Measurements from ENCODE around the gene NOS1AP. TPM values are rescaled to one million over a fixed set of nuclear protein-coding genes. Genes with fewer than 3 reads are reported as not detected.

NOS1AP gene
- polyA plus RNA-seq, 1 of the 3 experiments (the other 2 are of a cell fraction), result 0.03 TPM

- Histone ChIP-seq H3K4me1 (ENCODE audit: control insufficient read depth in 1 of 2, insufficient read depth in 2 of 2, low read depth in 1 of 2, low read length in 1 of 2) (peaks cover 6 to 18% of the 10 kb centered on the region in 2 experiments; a peak in 2 of 4 replicates), H3K4me3 (ENCODE audit: low read depth in 2 of 2, low read length in 1 of 2) (no peak overlapping the region), H3K9me3 (no peaks in the 10 kb centered on the region), H3K36me3 (replicated peaks in 1 of 2; ENCODE audit: control insufficient read depth in 1 of 2, insufficient read depth in 2 of 2, low read length in 1 of 2) (no peaks in the 10 kb centered on the region), H3F3A (replicated peaks; ENCODE audit: insufficient read depth) (no peaks in the 10 kb centered on the region), H4K20me1 (ENCODE audit: insufficient read depth) (no peaks in the 10 kb centered on the region), H3K79me2 (ENCODE audit: insufficient read depth) (no peaks in the 10 kb centered on the region), H3K27ac (ENCODE audit: low read depth in 2 of 2, low read length in 1 of 2) (peak overlapping the region in 1 of 2 experiments; percentile 22; a peak in 2 of 4 replicates), H3K27me3 (ENCODE audit: insufficient read depth) (no peaks in the 10 kb centered on the region), H3K9me2 (no peaks in the 10 kb centered on the region), H3K9ac (no peak overlapping the region), H3K4me2 (peak overlapping the region; percentile 17), H2AFZ (ENCODE audit: low read depth) (peak overlapping the region; percentile 30)
- TF ChIP-seq ZBTB33 (IDR thresholded peaks at IDR 0.05; ENCODE audit: borderline replicate concordance, low read depth) (no peak), RXRA (IDR thresholded peaks at IDR 0.05; ENCODE audit: borderline replicate concordance, low read depth) (no peak), USF2 (IDR thresholded peaks at IDR 0.05; ENCODE audit: borderline replicate concordance, low read depth, low read length) (no peak), TEAD4 (IDR thresholded peaks at IDR 0.05; ENCODE audit: borderline replicate concordance, insufficient read depth) (no peak), GABPA (IDR thresholded peaks at IDR 0.05; ENCODE audit: low read depth) (no peak), PBX3 (IDR thresholded peaks at IDR 0.05) (no peak), JUND (IDR thresholded peaks at IDR 0.05) (no peak), SIN3A (IDR thresholded peaks at IDR 0.05; ENCODE audit: borderline replicate concordance, low read depth, low read length) (no peak), USF1 (IDR thresholded peaks at IDR 0.05; ENCODE audit: borderline replicate concordance, low read depth) (no peak), GATA2 (CRISPR knock-in tag; IDR thresholded peaks at IDR 0.05) (no peak), POLR2AphosphoS5 (IDR thresholded peaks at IDR 0.05; ENCODE audit: low read depth, low read length) (no peak), FOSL2 (IDR thresholded peaks at IDR 0.05; ENCODE audit: borderline replicate concordance, low read depth) (no peak), NRF1 (IDR thresholded peaks at IDR 0.05; ENCODE audit: low read depth, low read length) (no peak), ELF1 (IDR thresholded peaks at IDR 0.05) (no peak), RFX5 (IDR thresholded peaks at IDR 0.05; ENCODE audit: low read length) (no peak), CHD2 (IDR thresholded peaks at IDR 0.05; ENCODE audit: low read length, partially characterized antibody) (no peak), EZH2phosphoT487 (IDR thresholded peaks at IDR 0.05; ENCODE audit: borderline replicate concordance, low read depth) (no peak), MAX (IDR thresholded peaks at IDR 0.05; ENCODE audit: low read depth) (no peak)
- WGBS (ENCODE audit: low lambda C conversion rate), result 77% methylated on average over 8 of the region's 8 CpGs
- ChIA-PET CTCF (interaction anchor here (0.6 kb wide), 1 partner anchor 232 kb away, joined by 3 read pairs; no protein-coding TSS in a partner anchor), POLR2A (interaction anchor here (0.9 kb wide), 1 partner anchor 21 kb away, joined by 4 read pairs; no protein-coding TSS in a partner anchor)
- DNase-seq, result no peak
These were observed 67.9 kb downstream of the NOS1AP start for GRCh38 chr1:162137179-162137960.

Data from SK-N-SH (cell line).